Parathyroid adenoma (tissue), 2 donors: ENCODE results near the gene TMEM116.
"Not testable (repeated sequence)": the region's sequence is repeated elsewhere in the genome, so short reads cannot be mapped to it uniquely, and the experiment has no call there.

ENCODE experiments used
- H2AFZ ChIP-seq: fragments of 300-600 bp; sonication (generic); one replicate; pipeline ENCODE4 v1.7.0; 2017; ENCODE audit warnings: antibody characterized with exemption, mild to moderate bottlenecking
- H3K27ac ChIP-seq: fragments of 300-600 bp; sonication (generic); one replicate; pipeline ENCODE4 v1.7.0; 2017
- H3K27me3 ChIP-seq: fragments of 300-600 bp; sonication (generic); one replicate; pipeline ENCODE4 v1.7.0; 2017; ENCODE audit warnings: low read length; ENCODE audit not compliant: control insufficient read depth, insufficient read depth
- H3K36me3 ChIP-seq: fragments of 300-600 bp; sonication (generic); one replicate; pipeline ENCODE4 v1.7.0; 2017; ENCODE audit warnings: low read length; ENCODE audit not compliant: control insufficient read depth, insufficient read depth
- H3K4me1 ChIP-seq: fragments of 300-600 bp; sonication (generic); one replicate; pipeline ENCODE4 v1.7.0; 2017; ENCODE audit warnings: control low read depth
- H3K4me2 ChIP-seq: fragments of 300-600 bp; sonication (generic); one replicate; pipeline ENCODE4 v1.7.0; 2017; ENCODE audit warnings: low read length
- H3K4me3 ChIP-seq: fragments of 300-600 bp; sonication (generic); one replicate; pipeline ENCODE4 v1.7.0; 2017; ENCODE audit warnings: low read depth, low read length
- H3K79me2 ChIP-seq: fragments of 300-600 bp; sonication (generic); one replicate; pipeline ENCODE4 v1.7.0; 2017; ENCODE audit warnings: control low read depth
- H3K9ac ChIP-seq: fragments of 300-600 bp; sonication (generic); one replicate; pipeline ENCODE4 v1.7.0; 2017; ENCODE audit warnings: mild to moderate bottlenecking
- H3K9me3 ChIP-seq: fragments of 300-600 bp; sonication (generic); one replicate; pipeline ENCODE4 v1.7.0; 2017; ENCODE audit warnings: low read length; ENCODE audit not compliant: control insufficient read depth
- CTCF ChIP-seq: fragments of 300-600 bp; sonication (generic); IDR thresholded peaks from one replicate; pipeline ENCODE4 v1.7.0; 2017; ENCODE audit warnings: antibody characterized with exemption, mild to moderate bottlenecking
- donor health status: primary hyperparathyroidism.

TMEM116 gene

DNA sequence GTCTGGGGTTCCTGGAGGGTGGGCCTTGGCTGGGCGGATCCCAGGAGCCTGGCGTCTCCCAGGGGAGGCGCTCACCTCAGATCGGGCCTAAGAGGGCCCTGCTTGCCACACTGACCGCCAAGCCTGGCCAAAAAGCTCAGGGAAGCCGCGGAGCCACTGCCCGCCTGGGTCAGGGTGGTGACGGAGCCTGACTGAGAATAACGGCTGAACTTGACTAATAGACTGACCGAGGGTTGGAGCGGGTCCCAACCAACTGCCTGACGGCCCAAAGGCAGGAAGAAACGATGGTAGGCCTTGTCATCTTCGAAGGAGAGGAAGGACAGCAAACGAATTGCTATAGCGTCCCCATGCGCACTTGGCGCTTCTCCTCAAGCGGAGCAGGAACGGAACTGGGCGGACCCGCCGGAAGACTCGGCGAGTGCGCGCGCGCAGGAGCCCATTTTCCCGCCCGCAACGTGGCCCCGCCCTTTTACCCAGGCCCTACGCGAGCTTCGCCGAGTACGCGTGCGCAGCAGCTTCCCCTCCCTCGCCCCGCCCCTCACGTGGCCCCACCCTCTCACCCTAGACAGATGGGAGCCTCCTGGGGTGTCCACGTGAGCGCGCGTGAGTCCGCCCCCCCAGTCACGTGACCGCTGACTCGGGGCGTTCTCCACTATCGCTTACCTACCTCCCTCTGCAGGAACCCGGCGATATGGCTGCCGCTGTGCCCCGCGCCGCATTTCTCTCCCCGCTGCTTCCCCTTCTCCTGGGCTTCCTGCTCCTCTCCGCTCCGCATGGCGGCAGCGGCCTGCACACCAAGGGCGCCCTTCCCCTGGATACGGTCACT, at the start of gene TMEM116, which contains the start of gene ERP29:
Gene TMEM116, minus strand, starts transcription at position 391 of the 826 bp plus-strand sequence. CDS start 7,895 bp downstream, outside the sequence.
Gene ERP29, plus strand, starts transcription at position 652 of the 826 bp plus-strand sequence. Its CDS starts 40 bp downstream, at position 692.
- H3K4me3 ChIP-seq: peak within 1 kb of the TSS; percentile 93
- H3K79me2 ChIP-seq: peaks cover 22% of the 10 kb centered on the region
- H3K4me1 ChIP-seq: peaks cover 14% of the 10 kb centered on the region
- peak; percentile 78 for TF ChIP-seq CTCF
- H3K9ac ChIP-seq: peak within 1 kb of the TSS; percentile 87
- H3K9me3 ChIP-seq: no peaks in the 10 kb centered on the region
- H3K27ac ChIP-seq: peak within 1 kb of the TSS; percentile 95
- H2AFZ ChIP-seq: peak within 1 kb of the TSS; percentile 84
- H3K27me3 ChIP-seq: no peaks in the 10 kb centered on the region
- H3K4me2 ChIP-seq: peak within 1 kb of the TSS; percentile 84
- H3K36me3 ChIP-seq: no peaks in the 10 kb centered on the region

DNA sequence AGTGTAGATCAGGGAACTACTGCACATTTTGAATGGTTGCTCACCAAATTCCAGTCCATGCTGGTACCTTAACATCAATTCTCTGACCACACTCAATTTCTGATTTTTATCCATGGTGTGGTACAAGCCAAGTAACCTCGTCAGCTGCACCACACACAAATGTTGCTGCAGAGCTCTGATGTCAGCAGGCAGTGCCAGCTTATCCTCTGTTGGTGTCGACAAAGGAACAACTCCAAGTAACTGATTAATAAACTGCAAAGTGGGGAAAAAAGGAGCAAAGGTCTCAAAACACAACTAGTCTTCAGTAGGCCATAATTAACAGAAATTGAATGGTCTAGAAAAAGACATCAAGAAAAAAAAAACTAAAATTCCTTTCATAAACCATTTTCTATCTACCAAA, 48.2 kb upstream of the TMEM116 start:
- no peaks in the 10 kb centered on the region for H3K4me1 ChIP-seq
- H3K4me3 ChIP-seq: no peak overlapping the region
- H3K79me2 ChIP-seq: no peaks in the 10 kb centered on the region
- no peaks in the 10 kb centered on the region for H3K9me3 ChIP-seq
- no peaks in the 10 kb centered on the region for H3K27me3 ChIP-seq
- H2AFZ ChIP-seq: no peak overlapping the region
- TF ChIP-seq CTCF: no peak
- H3K9ac ChIP-seq: no peak overlapping the region
- no peaks in the 10 kb centered on the region for H3K36me3 ChIP-seq
- no peak overlapping the region for H3K4me2 ChIP-seq
- no peak overlapping the region for H3K27ac ChIP-seq

DNA sequence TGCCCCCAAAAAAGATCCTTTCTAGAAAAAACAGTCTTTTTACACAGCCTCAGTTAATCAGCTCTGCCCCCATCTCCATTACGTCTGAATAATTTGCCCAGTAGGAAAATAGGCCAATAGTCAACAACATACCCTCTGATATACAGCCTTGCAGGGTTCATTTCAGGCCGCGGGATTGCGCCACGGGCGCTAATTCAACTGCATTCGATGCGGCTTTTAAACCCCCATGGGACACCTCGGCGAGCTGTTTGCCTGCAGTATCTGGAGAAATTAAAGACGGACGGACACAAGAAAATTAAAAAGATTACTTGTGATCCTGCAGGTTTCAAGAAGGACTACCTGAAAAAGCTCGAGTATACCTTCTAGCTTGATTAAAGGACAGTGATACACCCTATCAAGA, 36.4 kb upstream of the TMEM116 start:
- no peak for TF ChIP-seq CTCF
- Histone ChIP-seq H2AFZ (no peak overlapping the region), H3K79me2 (no peaks in the 10 kb centered on the region), H3K27ac (no peak overlapping the region), H3K4me1 (no peaks in the 10 kb centered on the region), H3K9ac (no peak overlapping the region), H3K36me3 (no peaks in the 10 kb centered on the region), H3K4me2 (no peak overlapping the region), H3K9me3 (no peaks in the 10 kb centered on the region), H3K27me3 (no peaks in the 10 kb centered on the region), H3K4me3 (no peak overlapping the region)

DNA sequence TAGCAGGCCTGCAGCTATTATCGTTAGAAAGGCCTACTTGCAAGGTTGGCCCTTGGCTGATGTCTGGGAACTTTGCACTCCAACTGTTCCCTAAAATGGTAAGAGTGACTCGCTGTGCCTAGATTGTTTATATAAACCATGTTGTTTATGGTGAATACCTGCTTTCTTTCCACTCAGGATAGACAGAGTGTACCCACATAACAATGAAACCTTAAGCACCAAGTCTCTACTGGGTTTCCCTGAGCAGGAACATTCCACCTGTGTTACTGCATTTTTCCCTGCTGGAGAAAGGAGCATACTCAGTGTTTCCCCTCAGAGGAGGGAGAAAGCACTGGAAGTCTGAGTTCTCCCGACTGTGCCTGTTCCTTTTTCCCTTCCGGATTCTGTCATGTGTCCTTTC, 33.0 kb upstream of the TMEM116 start:
- H3K79me2 ChIP-seq: no peaks in the 10 kb centered on the region
- H3K4me2 ChIP-seq: no peak overlapping the region
- no peak overlapping the region for H3K27ac ChIP-seq
- TF ChIP-seq CTCF: no peak
- no peak overlapping the region for H3K4me3 ChIP-seq
- H2AFZ ChIP-seq: no peak overlapping the region
- H3K27me3 ChIP-seq: no peaks in the 10 kb centered on the region
- no peaks in the 10 kb centered on the region for H3K36me3 ChIP-seq
- H3K9ac ChIP-seq: no peak overlapping the region
- H3K9me3 ChIP-seq: no peaks in the 10 kb centered on the region
- no peaks in the 10 kb centered on the region for H3K4me1 ChIP-seq

DNA sequence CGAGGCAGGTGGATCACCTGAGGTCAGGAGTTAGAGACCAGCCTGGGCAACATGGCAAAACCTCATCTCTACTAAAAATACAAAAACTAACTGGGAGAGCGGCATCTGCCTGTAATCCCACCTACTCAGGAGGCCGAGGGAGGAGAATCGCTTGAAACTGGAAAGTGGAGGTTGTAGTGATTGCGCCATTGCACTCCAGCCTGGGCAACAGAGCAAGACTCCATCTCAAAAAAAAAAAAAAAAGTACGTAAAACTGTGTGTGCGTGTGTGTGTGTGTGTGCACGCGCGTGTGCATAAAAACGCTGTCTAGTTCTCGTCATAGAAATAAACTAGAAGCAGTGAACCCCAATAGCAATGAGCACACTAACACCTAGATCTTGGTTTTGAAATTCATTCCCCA, 23.6 kb upstream of the TMEM116 start:
- H3K27me3 ChIP-seq, H3K4me3 ChIP-seq, H2AFZ ChIP-seq, H3K9me3 ChIP-seq, H3K27ac ChIP-seq, H3K4me2 ChIP-seq, H3K9ac ChIP-seq, H3K79me2 ChIP-seq, H3K36me3 ChIP-seq: not testable (repeated sequence)
- H3K4me1 ChIP-seq: peaks cover 12% of the 10 kb centered on the region
